Smooth muscle cell of the coronary artery (primary cell): Measurements from ENCODE around the gene RINL. TPM values are rescaled to one million over a fixed set of nuclear protein-coding genes. Genes with fewer than 3 reads are reported as not detected.

ENCODE experiments used
- total RNA-seq: library from RNA; depleted of rRNA; stranded (reverse); fragments of >200 nt; gene quantifications from 2 replicates; pipeline ENCODE4 v1.2.3, GENCODE V29; 2014; ENCODE audit warnings: low replicate concordance

The RINL gene, protein sequence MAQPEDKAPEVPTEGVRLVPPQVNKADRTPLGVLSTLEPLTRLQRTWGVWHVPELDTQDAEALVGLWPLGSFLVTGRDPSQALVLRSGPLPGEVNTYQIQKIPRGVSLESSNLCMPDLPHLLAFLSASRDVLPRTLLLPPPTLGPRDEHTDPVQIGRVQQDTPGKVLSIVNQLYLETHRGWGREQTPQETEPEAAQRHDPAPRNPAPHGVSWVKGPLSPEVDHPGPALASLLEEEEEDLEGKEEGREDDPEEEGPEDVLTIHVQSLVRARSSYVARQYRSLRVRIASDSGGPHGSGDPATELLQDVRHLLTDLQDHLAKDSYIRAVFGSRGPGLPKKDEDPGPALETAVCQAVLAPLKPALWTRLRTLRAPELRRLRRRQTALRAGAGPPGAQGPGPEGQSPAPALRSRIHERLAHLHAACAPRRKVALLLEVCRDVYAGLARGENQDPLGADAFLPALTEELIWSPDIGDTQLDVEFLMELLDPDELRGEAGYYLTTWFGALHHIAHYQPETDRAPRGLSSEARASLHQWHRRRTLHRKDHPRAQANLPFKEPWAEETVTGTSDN
- 1.5 and 1.9 TPM in 2 replicates for total RNA-seq

DNA sequence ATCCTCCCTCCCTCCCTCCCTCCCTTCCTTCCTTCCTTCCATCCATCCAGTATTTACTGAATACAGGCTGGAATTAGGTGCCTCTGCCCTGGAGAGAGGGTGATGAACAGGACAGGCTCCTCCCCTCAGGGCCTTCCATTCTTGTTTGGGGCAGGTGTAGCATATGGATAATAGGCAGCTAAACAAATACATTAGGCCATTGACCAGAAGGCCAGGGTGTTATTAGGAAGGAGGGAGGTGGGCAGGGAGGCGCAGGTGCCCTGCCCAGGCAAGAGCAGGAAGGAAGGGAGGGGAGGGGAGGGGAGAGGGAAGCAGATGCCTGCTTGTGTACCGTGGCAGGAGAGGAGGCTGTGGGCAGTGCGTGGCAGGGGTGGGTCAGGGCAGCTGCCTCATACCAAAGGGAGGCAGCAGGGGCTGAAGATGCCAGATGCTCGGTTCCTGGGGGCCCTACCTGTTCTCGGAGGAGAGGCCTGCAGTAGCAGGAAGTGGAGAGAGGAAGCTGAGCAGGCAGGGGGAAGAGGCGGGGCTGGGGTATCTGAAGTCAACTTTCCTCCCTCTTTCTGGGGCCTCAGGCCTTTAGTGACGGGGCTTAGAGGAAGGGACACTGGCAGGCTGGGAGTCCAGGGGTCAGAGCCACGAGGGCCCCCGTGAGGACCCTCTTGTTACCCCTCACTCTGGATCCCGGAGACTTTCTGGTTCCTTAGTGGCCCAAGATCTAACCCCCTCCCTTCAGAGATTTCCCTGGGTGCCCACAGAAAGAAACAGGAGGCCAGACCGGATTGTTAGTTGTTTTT, at the start of gene RINL:
Gene RINL (minus strand): TSS at position 495 of the 794 bp plus-strand sequence. CDS start 1,533 bp downstream, outside the sequence.

GRCh38 chr19:38899447-38900201, 21.5 kb upstream of the RINL start, which contains the start of the genes NFKBIB and SIRT2:
TSS of gene NFKBIB (plus strand) at chr19:38899969. CDS start at chr19:38900033, 64 bp downstream.
TSS of gene SIRT2 (minus strand) at chr19:38899618. CDS start at chr19:38899521, 97 bp downstream.

GRCh38 chr19:38849860-38850435, 28.1 kb downstream of the RINL start, which contains the start of gene HNRNPL:
TSS of gene HNRNPL (minus strand) at chr19:38849986. CDS start at chr19:38849966, 20 bp downstream.

Other genes with a start within 250 kb of the RINL start
- 123 and 323 TPM in 2 replicates for gene ACTN4, start 230.6 kb downstream of the RINL start, total RNA-seq
- gene CAPN12, start 133.8 kb downstream of the RINL start, total RNA-seq, result 0.08 TPM in 1 of 2 replicates, not detected in the other
- gene LGALS7, start 104.8 kb downstream of the RINL start, total RNA-seq, result not detected in 2 replicates
- not detected in 2 replicates for gene LGALS7B, start 89.1 kb downstream of the RINL start, total RNA-seq
- not detected in 2 replicates for gene LGALS4, start 65.3 kb downstream of the RINL start, total RNA-seq
- gene ECH1, start 46.5 kb downstream of the RINL start, total RNA-seq, result 21.9 and 28.3 TPM in 2 replicates
- gene HNRNPL, start 28.3 kb downstream of the RINL start, total RNA-seq, result 123 and 220 TPM in 2 replicates
- gene SIRT2, start 21.3 kb upstream of the RINL start, total RNA-seq, result 51.7 and 63.7 TPM in 2 replicates
- gene NFKBIB, start 21.7 kb upstream of the RINL start, total RNA-seq, result 5.1 and 13.4 TPM in 2 replicates
- 0.35 TPM in 1 of 2 replicates, not detected in the other for gene CCER2, start 33.9 kb upstream of the RINL start, total RNA-seq
- 9.1 and 11.0 TPM in 2 replicates for gene SARS2, start 52.5 kb upstream of the RINL start, total RNA-seq
- gene MRPS12, start 52.7 kb upstream of the RINL start, total RNA-seq, result 20.0 and 42.7 TPM in 2 replicates
- gene FBXO17, start 97.5 kb upstream of the RINL start, total RNA-seq, result 13.2 and 17.9 TPM in 2 replicates
- gene FBXO27, start 154.3 kb upstream of the RINL start, total RNA-seq, result 1.8 and 2.0 TPM in 2 replicates
- 0.23 and 0.30 TPM in 2 replicates for gene ACP7, start 206.1 kb upstream of the RINL start, total RNA-seq
- 2.5 and 5.6 TPM in 2 replicates for gene PAK4, start 247.5 kb upstream of the RINL start, total RNA-seq